GM10847 (cell line): ENCODE data around the gene BICD2.

Source experiments
- POLR2A ChIP-seq: IDR thresholded peaks from 2 replicates; pipeline ENCODE4 v1.6.1; 2011; ENCODE audit not compliant: insufficient read length; ENCODE audit errors: extremely low read depth

BICD2 gene

DNA sequence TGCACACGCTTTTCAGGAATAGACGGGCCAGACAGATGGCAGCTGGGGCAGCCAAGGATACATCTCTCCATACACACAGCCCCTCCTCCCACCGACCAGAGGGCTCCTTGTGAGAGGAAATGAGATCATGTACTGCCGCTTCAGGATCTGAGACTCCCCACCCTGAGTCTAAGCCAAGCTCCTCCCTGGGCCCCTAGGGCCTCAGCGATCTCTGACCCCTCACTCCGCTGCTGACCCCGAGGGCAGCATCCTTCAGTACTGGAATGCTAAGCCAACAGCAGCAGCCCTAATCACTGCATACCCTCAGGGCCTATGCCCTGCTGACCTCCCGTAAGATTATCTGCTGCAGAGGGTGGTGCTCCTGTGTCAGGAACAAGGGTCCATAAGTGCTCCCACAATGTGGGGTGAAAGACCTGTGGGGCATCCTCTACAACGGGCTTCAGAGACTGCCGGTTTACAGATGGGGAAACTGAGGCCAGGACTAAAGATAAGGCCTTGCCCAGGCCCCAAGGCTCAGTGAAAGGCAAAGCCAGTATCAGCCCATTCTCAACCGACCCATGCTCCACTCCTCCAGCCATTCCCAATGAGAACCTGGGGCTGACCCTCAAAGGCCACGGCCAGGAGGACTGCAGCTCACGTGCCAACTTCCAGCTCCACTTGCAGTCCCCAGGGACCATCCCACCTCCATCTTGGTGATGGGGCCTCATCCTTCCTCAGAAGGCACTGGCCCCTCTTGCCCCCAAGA, 37.5 kb downstream of the BICD2 start:
- TF ChIP-seq POLR2A = no peak

GRCh38 chr9:92726348-92726747, 38.3 kb downstream of the BICD2 start:
- TF ChIP-seq POLR2A = no peak

- TF ChIP-seq POLR2A = no peak
Measured at GRCh38 chr9:92725766-92726165, 38.9 kb downstream of the BICD2 start.

DNA sequence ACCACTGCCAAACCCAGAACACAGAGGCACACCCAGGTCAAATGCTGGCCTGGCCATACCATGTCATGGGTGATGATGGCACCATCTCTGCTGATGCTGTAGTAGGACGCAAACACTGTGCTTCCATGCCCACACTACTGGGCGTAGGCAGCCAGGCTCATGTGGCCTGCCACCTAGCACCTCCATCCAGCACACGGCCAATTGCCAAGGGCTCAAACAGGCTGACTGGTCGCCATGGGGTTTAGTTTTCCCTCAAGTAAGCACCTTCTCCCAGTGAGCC, 39.4 kb downstream of the BICD2 start:
- no peak for TF ChIP-seq POLR2A

GRCh38 chr9:92724528-92725265, 39.9 kb downstream of the BICD2 start:
- TF ChIP-seq POLR2A = no peak

DNA sequence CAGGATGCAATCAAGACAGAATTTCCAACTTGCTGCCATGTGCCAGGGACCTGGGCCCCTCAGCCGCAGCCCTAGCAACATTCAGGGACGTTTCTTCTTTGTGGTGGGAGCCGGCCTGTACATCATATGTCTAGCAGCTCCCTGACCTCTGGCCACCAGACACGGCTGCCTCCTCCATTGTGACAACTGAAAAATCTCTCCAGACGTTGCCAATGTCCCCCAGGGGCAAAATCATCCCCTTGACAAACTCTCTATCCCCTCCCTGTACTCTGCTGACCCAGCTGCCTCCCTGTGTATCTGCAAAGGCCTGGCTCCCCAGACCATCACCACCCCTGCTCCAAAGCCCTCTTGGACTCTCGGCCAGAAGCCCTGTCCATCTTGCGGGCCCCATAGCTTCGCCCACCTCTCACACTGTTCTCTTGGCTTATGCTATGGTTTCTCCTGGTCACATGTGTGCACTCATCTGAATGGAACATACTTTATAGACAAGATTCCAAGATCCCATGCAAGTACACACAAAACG, 40.8 kb downstream of the BICD2 start:
- no peak for TF ChIP-seq POLR2A

DNA sequence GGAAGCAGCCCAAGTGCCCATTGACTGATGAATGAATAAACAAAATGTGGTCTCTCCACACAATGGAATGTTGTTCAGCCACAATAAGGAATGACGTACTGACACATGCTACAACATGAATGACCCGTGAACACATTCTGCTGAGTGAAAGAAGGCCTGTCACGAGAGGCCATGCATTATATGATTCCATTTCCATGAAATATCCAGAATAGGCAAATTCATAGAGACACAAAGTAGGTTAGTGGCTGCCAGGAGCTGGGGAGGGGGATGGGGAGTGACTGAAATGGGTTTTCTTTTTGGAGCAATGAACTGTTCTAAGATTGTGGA, 41.4 kb downstream of the BICD2 start:
- TF ChIP-seq POLR2A = no peak

DNA sequence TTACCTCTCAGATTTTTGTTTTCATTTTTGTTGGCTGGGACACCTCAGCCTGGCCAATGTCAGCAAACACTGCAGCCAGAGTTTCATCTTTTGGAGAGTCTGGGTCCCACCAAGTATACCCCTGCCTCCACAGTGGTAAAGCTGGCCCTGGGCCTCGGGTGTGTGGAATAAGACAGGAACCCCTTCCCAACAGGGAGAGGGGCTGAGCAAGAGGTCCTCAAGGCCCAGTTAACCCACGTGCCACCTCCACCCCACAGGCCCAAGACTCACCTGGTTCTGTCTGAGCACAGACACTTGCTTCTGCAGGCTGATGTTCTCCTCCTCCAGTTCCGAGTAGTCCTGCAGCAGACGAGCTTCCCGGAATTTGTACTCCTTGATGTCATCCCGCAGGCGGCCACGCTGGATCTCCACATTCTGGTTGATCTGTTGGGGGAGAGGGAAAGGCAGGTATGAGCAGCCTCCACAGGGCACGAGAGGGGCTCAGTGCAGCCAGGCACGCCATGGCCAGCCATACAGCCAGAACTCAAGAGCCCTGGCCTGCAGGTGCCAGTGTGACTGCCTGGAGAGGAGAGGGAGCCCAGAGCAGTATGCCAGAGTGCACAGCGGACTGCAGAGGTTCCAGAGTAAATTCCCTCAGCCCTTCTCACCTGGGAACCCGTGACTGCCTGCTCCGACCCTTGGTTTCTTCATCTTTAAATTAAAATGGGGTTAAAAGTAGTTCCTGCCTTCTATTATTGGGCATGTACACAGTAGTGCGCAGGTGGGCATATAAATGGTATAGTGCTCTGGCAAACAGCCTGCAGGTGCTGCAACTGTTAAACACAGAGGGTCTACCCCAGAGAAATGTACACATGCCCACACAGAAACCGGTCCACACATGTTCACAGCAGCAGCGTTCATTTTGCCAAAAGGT, 42.0 kb downstream of the BICD2 start:
- TF ChIP-seq POLR2A = no peak

DNA sequence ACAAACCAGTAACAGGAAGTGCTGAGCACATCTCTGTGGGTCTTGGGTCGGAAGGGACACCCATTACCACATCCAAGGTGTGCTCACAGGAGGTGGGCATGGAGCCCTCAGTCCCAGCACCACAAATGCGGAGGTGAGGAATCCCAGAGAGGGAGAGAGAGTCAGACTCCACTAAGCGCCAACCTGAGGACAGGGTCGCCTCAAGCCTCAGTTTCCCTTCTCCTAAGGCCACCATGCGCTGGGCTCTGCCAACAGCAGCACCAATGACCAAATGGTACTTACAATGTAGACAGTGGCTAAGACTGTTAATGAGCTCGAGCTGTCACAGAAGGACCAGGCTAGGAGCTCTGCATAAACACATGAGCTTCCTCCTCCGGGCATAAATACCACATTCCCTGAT, 43.1 kb downstream of the BICD2 start:
- no peak for TF ChIP-seq POLR2A

DNA sequence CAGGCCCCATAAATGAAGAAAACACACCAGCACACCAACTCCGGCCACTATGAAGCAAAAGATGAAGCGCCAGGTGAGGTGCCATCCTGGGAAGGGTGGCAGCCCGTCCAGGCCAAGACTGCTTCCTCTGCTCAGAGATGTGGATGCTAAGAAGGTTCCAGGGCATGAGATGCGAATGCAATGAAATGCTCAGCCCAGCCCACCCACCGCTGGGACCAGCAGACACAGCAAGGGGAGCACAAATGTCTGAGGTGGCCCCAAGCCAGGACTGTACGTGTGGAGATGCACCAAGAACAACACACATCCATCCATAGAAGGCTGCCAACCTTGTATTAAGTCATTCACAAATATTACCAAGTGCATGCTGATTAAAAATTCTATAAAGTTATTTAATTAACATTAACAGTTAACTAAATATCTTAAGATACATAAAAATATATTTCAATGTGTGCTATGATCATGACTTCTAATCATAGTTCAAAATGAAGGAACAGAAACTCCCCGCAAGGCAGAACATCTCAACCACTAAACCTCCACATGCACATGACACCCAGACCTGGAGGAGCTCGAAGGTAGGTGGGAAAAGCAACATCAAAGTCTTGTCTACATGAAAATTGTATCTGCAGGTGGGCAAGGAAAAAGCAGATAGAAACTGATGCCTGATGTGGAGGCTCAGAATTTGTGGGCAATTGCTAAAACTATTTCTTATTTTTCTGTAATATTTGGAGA, 43.7 kb downstream of the BICD2 start:
- no peak for TF ChIP-seq POLR2A

GRCh38 chr9:92720209-92720765, 44.3 kb downstream of the BICD2 start:
- no peak for TF ChIP-seq POLR2A

DNA sequence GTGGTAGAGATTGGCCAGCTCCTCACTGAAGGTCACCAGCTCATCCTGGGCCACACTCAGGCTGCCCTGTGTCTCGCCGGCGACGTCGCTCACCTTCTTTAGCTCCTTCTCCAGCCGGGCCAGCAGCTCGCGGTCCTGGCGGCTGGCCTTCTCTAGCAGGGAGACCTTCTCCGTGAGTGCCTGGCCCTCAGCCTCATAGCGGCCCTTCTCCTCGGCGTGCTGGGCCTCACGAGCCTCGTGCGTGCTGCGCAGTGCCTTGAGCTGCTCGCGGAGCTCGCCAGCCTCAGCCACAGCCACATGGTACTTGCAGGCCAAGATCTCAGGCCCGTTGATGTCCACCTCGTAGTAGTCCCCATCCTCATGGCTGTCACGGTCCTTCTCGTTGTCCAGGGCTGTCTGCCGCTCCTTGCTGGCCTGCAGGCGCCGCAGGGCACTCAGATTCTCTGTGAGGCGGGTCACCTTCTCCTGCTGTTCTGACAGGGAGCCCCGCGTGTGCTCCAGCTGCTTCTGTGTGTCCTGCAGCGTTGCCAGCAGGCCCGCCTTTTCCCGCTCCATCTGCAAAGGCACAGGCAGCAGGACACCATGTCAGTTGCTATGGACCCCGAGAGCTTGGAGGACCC, 45.5 kb downstream of the BICD2 start:
- no peak for TF ChIP-seq POLR2A

DNA sequence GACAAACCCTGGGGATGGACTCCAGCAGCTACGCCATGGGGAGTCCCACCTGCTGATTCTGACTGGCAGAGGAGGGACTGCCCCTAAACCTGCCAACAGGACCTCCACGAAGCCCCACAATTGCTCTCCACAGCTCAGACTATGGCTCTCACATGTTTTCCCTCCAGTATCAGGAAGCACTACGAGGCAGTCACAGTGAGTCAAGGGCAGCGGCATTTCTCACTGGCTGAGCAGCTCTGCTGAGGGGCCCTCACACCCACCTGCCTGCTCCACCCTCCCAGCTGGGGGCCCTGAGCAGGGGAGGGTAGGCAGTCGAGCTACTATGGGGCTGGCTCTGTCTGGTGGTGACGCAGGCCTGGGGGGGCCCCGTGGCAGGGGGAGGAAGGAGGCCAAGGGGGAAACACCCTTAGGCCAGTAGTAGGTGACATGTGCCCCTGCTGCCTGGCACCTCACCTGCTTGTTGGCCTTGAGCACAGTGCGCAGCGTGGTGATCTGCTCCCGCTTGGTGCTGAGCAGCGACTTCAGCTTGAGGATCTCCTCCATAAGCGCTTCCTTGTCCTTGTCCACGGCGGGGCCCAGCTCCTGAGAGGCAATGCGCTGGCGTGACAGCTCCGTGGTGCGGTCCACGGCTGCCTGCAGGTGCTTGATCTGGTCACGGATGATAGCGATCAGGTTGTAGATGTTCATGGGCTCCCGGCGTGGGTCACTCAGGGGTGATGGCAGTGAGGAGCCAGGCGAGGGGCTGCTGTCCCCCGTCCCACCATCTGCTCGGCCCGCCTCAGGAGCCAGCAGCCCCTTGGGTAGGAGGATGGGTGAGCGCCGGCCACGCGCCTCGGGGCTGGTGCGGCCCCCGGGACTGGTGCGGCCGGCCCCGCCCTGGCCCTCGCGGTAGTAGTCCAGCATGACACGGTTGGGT, 46.3 kb downstream of the BICD2 start:
- TF ChIP-seq POLR2A = no peak
